ENCODE measurements around the gene SMARCA1. TPM values are rescaled to one million over a fixed set of nuclear protein-coding genes. Genes with fewer than 3 reads are reported as not detected.

The SMARCA1 gene
- total and polyA plus RNA-seq, 2 of the 13 experiments (the other 11 are each of a cell fraction or from before 2014, with no cell fraction given) = 97.7 to 145 TPM

GRCh38 chrX:129520151-129520550 lies 3.1 kb downstream of the SMARCA1 start (continued):
- TF ChIP-seq NR2F2 (IDR thresholded peaks at IDR 0.05; ENCODE audit: borderline replicate concordance, low read depth) (peak; percentile 61; the same call in 1 of the 2 replicates), BCL6 (CRISPR knock-in tag; IDR thresholded peaks at IDR 0.05) (peak; percentile 57; the same call in 1 of the 2 replicates), ZNF576 (CRISPR knock-in tag; IDR thresholded peaks at IDR 0.05) (no peak), ZNF644 (CRISPR knock-in tag; IDR thresholded peaks at IDR 0.05; ENCODE audit: low read depth) (no peak), HNF4A (CRISPR knock-in tag; IDR thresholded peaks at IDR 0.05) (peak; percentile 36; the same call in 1 of the 2 replicates), FOXP4 (CRISPR knock-in tag; IDR thresholded peaks at IDR 0.05) (0 out of 2 replicates have a peak, but pooled peaks have one; percentile 29), ZMYM2 (CRISPR knock-in tag; IDR thresholded peaks at IDR 0.05) (no peak), ZNF468 (CRISPR knock-in tag; IDR thresholded peaks at IDR 0.05) (no peak), SMARCC2 (IDR thresholded peaks at IDR 0.05) (no peak), THAP11 (CRISPR knock-in tag; IDR thresholded peaks at IDR 0.05) (0 out of 2 replicates have a peak, but pooled peaks have one; percentile 11), NCOA2 (CRISPR knock-in tag; IDR thresholded peaks at IDR 0.05) (peak; percentile 49; the same call in 1 of the 2 replicates), BORCS8-MEF2B (CRISPR knock-in tag; IDR thresholded peaks at IDR 0.05) (no peak), ZSCAN29 (CRISPR knock-in tag; conservative IDR thresholded peaks at IDR 0.05) (no peak), CEBPG (CRISPR knock-in tag; IDR thresholded peaks at IDR 0.05) (peak; percentile 68), SAP130 (CRISPR knock-in tag; IDR thresholded peaks at IDR 0.05; ENCODE audit: low read depth) (peak; percentile 58; the same call in 1 of the 2 replicates), SIX1 (CRISPR knock-in tag; IDR thresholded peaks at IDR 0.05; ENCODE audit: borderline replicate concordance) (0 out of 2 replicates have a peak, but pooled peaks have one; percentile 12), SOX6 (IDR thresholded peaks at IDR 0.05) (no peak), SOX6 (CRISPR knock-in tag; IDR thresholded peaks at IDR 0.05) (peak; percentile 33; the same call in 1 of the 2 replicates), JDP2 (CRISPR knock-in tag; IDR thresholded peaks at IDR 0.05; ENCODE audit: borderline replicate concordance) (no peak), DRAP1 (CRISPR knock-in tag; IDR thresholded peaks at IDR 0.05) (no peak), RAD51 (IDR thresholded peaks at IDR 0.05; ENCODE audit: borderline replicate concordance) (no peak), AKNA (CRISPR knock-in tag; IDR thresholded peaks at IDR 0.05; ENCODE audit: borderline replicate concordance) (no peak), NFE2L1 (CRISPR knock-in tag; IDR thresholded peaks at IDR 0.05; ENCODE audit: borderline replicate concordance) (no peak), ISL2 (CRISPR knock-in tag; IDR thresholded peaks at IDR 0.05) (peak; percentile 25; the same call in 1 of the 2 replicates), EP300 (IDR thresholded peaks at IDR 0.05; ENCODE audit: low read depth in 2 of 2, low read length in 2 of 2) (peak in 1 of 2 experiments; percentile 36; a peak in 1 of 4 replicates), EP300 (CRISPR knock-in tag; IDR thresholded peaks at IDR 0.05; ENCODE audit: borderline replicate concordance) (no peak)
